ENCODE results near the gene PPT1.
A peak's percentile ranks its signal among the peaks of the same experiment; 100 is the strongest.
"Not testable (repeated sequence)": the region's sequence is repeated elsewhere in the genome, so short reads cannot be mapped to it uniquely, and the experiment has no call there.

PPT1 gene

DNA sequence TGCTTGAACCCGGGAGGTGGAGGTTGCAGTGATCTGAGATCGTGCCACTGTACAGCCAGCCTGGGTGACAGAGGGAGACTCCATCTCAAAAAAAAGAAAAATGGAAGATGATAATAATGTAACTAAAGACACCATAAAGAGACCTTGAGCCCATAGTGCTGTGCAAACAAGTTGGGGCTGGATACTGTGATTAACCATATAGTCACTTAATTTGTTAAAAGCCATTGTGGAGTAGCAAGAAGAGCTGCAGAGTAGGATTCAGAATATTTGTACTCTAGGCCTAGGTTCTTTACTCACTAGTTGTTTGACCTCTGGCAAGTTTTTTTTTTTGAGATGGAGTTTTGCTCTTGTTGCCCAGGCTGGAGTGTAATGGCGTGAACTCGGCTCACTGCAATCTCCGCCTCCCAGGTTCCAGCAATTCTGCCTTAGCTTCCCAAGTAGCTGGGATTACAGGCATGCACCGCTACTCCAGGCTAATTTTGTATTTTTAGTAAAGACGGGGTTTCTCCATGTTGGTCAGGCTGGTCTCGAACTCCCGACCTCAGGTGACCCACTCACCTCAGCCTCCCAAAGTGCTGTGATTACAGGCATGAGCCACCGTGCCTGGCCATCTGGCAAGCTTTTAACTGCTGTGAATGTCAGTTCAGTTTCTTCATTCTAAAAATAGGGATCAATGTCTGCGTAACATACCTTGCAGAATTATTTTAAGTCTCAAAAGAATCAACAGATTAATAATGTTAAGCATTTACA lies 43.7 kb downstream of the PPT1 start:
- DNase-seq: no peak

DNA sequence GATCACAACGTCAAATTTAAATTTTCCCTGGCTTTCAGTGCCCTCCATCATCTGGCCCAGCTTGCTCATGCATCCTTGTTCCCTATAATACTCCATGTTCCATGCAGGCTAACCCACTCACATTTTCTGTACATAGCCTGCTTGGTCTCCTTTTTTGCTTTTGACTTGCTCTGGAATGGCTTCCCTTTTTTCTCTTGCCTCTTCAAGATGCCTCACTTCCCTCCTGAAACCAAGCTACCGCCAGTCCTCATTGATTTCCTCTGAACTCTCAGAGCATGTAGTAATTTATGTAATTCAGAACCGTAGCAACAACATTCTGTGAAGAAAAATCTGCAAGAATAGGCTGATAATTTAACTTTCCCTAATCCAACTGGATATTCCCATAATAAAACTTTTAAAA lies 46.2 kb downstream of the PPT1 start:
- DNase-seq: no peak

DNA sequence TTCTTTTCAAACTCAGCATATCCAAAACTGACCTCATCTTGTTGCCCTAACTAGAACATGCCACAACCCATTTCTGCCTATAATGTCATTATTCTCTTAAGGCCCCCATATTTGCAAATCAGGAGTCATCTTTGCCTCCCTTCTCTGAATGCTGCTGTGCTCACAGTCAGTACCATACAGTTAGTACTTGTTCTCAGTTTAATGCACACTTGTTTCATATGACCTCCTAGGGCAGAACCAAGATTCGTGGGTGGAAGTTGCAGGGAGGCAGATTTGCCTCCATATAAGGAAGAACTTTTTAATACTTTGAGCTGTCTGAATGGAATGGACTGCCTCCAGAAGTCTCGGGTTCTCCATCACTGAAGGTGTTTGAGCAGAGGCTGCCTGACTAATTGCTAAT lies 47.3 kb downstream of the PPT1 start:
- no peak for DNase-seq

DNA sequence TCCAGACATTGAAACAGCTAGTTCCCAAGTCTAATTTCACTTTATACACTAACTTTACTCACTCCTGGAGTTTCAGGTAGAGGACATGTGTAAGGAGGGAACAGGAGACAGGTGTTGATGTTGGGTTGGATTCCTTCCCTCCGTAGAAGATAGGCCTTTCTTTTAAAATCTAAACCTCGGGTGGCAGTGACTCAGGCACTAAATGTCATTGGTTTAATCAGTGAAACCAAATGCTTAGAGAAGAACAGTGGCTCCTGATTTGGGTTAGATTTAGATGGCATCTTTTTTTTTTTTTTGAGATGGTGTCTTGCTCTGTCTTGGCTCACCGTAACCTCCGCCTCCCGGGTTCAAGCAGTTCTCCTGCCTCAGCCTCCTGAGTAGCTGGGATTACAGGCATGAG lies 49.3 kb downstream of the PPT1 start:
- DNase-seq: no peak

DNA sequence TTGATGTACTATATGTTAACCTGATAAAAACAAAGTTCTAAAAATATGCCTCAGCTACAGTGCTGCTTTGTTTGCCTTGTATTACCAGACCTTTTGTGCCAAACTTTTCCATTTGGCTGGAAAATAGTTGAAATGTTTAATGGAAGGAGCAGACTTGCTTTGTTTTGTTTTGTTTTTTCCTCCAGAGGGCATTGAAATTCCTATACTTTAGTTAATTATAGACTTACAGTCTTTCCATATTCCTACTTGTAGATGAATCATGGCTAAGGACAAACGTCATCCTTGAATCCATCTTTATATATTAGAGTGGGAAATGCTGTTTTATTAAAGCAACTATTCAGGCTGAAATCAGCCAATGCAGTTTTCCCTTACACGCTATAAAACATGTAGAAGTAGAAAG lies 49.8 kb downstream of the PPT1 start:
- DNase-seq: no peak

DNA sequence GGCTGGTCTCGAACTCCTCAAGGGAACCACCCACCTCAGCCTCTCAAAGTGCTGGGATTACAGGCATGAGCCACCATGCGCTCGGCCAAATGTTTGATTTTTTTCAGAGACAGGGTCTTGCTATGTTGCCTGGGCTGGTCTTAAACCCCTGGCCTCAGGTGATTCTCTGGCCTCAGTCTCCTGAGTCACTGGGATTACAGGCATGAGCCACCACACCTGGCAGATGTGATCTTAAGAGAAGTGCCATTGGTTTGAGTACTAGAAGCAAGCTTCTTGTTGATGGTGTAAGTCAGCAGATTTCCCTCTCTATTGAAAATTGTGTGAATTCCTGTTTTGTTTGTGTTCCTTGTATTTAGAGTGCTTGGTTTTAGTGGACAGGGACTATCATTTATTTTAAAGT lies 51.3 kb downstream of the PPT1 start:
- DNase-seq: no peak

DNA sequence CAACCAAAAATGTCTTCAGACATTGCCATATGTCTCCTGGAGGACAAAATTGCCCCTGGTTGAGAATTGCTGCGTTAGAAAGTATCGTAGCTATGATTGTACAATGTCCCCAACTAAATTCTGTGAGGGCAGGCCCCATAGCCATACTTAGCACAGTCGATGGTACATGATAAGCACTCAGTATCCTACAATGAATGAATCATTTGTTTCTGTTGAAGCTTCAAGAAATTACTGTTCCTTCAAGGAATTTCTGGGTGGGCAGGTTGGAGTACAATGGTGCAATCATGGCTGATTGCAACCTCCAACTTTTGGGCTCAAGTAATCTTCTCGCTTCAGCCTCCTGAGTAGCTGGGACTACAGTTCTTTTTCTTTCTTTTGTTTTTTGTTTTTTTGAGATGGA lies 51.9 kb downstream of the PPT1 start:
- no peak for DNase-seq

DNA sequence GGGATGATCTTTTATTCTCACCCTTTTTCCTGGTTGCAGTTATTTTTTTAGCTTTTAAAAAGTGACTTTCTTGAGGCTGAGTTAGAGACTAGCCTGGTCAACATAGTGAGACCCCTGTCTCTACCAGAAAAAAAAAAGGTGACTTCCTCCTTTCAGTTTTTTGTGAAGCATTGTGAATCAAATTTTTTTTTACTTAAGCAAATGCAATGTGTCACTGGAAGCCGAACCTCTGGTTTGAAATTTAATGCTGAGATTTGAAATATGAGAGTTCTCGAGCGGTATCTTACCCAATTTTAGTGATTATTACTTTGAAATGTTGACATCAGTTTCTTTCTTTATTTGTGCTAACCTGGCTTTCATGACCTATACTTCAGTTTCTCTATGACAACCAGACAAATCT lies 52.9 kb downstream of the PPT1 start:
- no peak for DNase-seq

DNA sequence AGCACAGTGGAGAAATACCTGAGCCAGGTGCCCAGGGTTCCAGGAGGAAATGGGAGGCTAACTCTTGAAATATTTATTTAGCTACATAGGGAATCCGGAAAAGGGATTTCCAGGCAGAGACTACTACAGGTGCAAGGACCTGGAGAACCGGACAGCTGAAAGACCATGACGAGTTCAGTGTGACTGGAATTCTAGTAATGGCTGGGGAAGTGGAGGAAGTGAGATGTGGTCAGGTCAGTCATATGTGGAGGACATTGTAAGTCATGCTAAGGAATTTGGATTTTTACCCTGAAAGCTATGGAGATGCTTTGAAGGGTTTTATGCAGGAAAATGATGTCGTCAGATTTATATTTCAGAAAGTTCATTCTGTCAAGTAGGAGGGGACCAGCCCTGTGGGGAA lies 54.7 kb downstream of the PPT1 start:
- DNase-seq: no peak

DNA sequence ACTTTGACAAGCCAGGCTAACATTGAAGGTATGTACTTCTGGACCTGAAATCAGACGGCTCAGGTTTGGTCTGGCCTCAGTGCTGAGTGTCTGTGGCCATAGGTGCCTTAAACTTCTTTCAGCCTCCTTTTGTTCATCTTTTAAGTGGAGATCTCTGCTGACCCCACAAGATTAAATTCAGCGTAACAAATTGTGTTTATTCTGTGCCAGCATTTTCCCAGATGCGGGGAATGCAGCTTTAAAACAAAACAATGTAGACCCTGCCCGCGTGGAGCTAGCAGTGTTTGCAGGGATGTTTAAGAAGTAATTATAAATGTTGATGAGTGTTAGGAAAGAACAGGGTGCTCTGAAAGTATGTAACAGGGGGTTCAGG lies 55.6 kb downstream of the PPT1 start:
- DNase-seq: no peak

DNA sequence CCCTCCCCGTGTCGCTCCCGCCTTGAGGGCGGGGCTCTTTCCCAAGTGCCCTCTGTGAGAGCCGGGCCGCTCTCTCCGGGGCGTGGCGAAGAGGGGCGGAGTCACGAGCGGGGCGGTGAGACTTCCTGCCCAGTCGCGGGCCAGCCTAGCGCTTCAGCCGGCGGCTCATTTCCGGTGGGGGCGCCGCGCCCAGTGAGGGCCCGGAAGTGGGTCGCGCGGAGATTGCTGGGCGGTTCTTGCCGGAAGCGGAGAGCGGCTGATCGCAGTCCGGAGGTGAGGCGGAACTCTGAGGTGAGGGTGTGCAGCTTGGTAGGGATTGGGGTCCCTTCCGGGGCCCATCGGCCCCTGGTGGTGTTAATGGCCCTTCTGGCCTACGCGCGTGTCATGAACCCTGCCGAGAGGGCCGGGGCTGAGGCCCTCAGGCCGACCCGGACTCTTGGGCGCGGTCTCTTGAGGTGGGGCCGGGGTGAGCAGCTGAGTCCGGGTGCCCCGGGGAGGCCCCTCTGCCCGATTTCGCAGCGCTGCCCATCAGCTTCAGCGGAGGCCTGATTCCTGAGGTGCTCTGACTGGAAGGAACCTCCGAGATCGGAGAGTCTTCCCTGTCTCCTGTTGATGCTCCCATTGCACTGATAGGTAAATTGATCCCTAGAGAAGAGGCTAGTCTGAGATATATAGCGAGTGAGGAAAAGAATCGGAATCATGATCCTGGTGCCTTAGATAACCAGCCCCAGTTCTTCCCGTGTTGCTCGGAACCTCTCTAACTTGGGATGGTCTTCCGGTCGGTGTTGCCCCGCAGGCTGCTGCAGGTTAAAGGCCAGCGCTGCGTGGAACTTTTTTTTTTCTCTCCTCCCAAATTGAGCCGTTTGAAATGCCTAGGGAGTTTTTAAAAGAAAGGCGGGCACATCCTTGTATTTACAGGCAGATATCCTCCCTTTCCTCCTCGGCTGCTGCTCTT lies 56.3 kb downstream of the PPT1 start, which contains the start of gene CAP1:
CAP1 (plus strand) TSS at position 219 of the 955 bp plus-strand sequence. CDS start 18,618 bp downstream, outside the sequence.
- peak; percentile 99 for DNase-seq

DNA sequence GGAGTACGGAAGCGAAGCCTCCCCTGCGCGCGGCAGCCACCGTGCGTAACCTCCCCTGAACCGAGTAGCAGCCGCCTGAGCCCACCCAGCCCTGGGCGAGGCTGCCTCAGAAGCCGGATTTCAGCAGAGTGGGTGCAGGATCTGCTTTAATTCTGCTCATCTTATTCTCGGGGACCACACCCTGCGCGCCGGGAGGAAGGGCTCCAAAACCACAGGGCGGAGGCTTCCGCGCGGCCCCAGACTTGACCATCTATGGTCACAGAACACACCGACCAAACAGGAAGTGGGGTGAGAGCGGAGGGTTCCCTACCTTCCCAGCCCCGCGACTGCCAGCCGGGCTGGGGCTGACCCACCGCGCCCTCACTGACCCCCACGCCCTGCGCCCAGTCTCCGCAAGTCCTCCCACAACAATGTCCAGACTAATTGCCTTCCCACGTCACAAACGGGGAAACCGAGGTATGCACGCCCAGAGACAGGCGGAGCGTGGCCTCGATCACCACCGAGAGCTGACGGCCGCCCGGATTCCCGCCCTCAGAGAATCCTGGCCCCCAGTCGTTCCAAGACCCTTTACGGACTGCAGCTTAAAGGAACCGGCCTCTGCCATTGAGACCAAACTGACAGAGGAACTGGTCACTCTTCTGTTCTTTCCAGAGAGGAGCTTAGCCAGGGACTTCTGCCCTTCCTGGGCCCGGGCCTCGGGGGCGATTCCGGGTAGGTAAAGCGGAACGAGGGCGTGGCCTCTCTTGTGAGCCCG lies 57.1 kb downstream of the PPT1 start:
- DNase-seq: peak; percentile 62

DNA sequence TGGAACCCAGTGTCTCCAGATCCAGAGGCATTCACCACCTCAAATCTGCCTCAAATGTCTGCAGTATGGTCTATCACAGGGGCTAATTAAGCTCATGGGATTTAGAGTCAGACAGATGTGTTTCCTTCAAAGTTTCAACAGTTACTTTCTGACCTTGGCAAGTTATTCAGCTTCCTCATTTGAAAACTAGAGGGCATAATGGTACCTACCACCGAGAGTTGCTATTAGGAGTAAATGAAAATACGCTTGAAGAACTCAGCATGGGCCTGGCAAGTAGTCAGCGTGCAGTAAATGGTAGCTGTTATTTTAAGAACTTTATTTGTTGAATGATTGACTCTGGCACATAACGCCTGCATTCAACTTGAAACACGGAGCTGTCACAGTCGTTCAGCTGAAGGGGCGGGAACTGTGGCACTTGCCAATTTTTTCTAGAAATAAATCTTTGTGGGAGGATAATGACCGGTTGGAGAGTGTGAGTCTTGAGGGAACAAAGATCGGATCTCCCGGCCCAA lies 57.8 kb downstream of the PPT1 start:
- DNase-seq: no peak

DNA sequence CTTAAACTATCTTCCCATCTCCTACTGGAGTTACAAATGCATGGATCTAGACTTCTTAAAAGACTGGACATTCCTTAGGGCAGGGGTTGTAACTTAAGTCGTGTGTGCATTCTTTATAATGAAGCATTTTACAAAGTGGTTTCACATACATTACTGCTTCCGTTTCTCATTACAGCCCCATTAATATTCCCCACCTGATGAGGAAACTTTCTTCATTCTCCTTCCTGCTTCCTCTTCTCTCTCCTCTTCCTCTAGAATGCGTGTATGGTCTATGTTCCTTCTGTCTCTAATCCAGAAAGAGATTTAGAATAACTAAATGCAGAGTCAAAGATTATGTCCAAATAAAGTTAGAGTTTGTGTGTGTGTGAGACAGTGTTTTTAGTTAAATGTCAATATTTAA lies 58.4 kb downstream of the PPT1 start:
- DNase-seq: no peak

DNA sequence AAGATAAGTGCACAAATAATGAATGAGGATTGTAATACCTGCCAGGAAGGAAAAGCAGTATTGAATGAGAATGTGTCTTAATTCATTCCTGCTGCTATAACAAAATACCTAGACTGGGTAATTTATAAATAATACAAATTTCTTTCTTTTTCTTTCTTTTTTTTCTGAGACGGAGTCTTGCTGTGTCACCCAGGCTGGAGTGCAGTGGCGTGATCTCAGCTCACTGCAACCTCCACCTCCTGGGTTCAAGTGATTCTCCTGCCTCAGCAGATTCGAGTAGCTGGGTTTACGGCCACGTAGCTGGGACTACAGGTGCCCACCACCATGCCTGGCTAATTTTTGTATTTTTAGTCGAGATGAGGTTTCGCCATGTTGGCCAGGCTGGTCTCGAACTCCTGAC lies 59.8 kb downstream of the PPT1 start:
- not testable (repeated sequence) for DNase-seq

DNA sequence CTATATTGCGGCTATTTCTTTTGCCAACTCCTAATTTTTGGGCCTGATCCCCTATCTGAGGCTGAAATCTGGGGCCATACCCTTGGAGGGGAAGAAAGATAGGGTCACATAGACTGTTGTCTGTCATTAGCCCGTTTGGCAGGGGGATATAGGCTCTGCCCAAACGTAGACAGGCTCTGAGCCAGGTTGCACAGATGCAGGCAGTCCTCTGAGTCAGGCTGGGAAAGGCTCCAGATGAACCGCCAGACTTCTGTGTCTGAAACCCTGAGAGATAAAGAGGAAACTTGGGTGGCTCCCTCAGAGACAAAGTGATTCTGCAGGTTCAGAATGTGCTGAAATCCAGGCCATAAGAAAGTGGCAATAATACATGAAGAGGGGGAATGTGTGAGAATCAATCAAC lies 60.5 kb downstream of the PPT1 start:
- no peak for DNase-seq

DNA sequence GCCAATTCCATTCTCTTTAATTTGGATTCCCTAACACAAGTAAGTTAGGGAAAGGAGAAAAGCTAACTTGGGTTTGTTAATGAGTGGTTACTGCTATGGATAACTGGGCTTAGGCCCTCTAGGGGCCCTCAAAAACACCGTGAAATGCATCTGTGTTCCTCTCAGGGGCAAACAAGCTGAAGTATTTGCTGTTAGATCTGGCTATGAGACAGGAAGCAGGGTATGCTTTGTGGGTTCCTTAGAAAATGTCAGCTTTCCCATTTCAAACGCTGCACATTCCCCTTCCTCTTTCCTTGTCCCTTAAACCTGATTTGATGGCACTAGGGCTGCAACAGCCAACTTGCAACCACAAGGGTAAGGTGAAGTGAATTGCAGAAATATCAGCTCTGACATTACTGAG lies 62.2 kb downstream of the PPT1 start:
- DNase-seq: peak; percentile 27

DNA sequence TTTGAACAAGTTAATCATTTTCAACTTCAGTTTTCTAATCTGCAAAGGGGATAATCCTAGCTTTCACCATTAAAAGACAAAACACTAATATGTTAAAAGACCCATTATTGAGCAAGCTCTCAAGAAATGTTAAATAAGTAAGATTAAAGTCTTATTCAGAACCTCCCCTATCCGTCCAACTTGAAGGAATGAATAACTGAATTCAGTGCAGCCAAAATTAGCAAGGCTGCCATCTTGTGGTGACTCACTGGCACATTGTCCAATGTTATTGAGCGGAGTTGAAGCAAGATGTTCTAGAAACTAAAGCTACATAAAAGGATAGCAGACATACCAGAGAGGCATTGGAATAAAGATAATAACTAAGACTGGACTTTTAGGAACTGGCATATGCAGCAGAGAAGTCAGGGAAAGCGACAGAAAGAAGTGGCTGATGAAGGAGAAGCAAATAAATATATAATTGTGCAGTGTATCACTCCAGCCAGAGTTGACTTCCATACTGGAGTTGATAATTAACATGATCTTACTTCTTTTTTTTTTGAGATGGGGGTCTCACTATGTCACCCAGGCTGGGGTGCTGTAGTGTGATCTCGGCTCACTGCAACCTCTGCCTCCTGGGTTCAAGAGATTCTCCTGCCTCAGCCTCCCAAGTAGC lies 64.7 kb downstream of the PPT1 start:
- peak; percentile 49 for DNase-seq

DNA sequence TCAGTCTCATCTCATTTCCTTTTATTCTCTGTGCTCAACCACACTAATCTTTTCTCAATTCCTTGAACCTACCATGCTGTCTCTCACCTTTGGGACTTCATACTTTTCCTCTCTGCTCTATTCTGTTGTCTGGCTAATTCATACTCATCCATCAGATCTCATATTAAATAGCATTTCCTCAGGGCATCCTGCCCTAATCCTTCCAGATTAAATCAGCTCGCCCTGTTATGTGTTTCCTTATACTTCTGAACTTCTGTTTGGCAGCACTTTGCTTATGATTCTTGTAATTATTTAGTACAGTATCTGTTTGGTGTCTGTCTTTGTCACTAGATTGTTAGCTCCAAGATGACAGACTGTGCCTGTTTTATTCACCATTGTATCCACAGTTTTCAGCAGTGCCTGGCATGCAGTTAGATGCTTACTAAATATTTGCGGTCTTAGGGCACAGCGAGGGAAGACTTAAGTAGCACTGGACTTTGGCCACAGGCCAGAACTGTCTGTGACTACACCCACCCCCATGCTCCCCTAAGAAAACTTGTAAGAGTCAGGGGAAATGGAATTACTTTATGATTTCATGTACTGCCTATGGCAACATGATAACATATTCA lies 66.4 kb downstream of the PPT1 start:
- DNase-seq: no peak

DNA sequence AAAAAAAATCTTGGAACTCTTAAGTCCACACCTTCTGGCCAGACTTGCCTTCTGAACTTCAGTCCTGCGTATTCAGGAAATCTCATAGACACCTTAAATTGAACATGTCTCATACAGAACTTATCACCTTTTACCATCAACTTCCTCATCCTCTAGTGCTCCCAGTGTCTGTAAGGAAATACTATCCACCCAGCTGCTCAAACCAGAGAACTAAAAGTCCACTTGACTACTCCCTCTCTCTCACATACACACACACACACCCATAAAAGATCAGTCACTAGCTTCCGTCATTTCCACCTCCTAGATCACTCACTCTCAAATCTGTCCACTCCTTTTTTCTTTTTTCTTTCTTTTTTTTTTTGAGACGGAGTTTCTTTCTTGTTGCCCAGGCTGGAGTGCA lies 67.4 kb downstream of the PPT1 start:
- DNase-seq: no peak

DNA sequence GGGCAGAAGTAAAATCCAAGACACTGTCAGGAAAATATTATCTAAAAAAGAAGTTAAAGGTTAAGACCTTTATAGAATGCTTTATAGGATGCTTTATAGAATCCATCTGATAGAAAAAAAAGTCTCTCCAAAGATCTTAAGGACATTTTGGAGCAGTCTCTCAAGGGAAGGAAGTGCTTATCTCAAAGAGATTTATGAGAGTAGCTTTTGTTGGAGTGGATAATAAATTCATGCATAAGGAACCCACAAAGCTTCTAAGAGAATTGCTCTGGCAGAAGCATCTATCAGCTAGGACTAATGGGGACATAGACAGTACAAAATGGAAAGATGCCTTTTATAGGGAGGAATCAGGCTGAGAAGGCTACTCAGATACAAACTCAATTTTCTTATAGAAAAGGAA lies 69.4 kb downstream of the PPT1 start:
- no peak for DNase-seq

DNA sequence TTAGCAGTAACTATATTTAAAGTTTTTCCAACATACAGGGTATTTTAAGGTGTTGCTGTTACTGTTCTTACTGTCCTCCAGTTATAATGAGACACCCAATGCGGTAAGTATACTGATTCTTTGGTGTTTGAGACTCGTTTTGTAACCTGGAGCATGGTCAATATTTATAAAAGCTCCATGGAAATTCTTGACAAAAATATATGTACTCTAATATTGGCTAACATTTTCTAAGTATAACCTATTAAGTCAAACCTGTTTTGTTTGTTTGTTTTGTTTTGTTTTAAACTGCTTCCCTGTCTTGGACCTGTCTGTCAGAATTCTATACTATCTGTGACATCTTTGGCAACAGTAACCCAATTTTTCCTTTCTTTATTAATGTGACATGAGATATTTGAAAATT lies 72.4 kb downstream of the PPT1 start:
- no peak for DNase-seq

Measured in central memory CD4-positive, alpha-beta T cell (primary cell).